AG09309 (cell line): Measurements from ENCODE around the gene OR2D2.

Experiments used
- DNase-seq: peaks from one replicate; pipeline ENCODE4 v3.0.0-alpha.2; 2010; ENCODE audit warnings: low read depth
- H3K4me3 ChIP-seq: 2 replicates; pipeline ENCODE4 v1.5.1; 2011; ENCODE audit warnings: mild to moderate bottlenecking, low read depth, low read length, moderate library complexity; ENCODE audit not compliant: control insufficient read depth
- CTCF ChIP-seq: IDR thresholded peaks from 2 replicates; pipeline ENCODE4 v1.5.1; 2011; ENCODE audit warnings: mild to moderate bottlenecking, low read depth, low read length, inconsistent platforms; ENCODE audit not compliant: insufficient read depth, control insufficient read depth; ENCODE audit errors: missing control alignments

The OR2D2 gene

GRCh38 chr11:6926208-6927029 lies 34.1 kb upstream of the OR2D2 start, which contains the start of gene ZNF215:
Gene ZNF215, plus strand, starts transcription at chr11:6926426. Its CDS starts 5,847 bp downstream, at chr11:6932273.
- peak within 1 kb of the TSS; percentile 95 for H3K4me3 ChIP-seq
- DNase-seq = peak; percentile 40
- no peak for TF ChIP-seq CTCF

GRCh38 chr11:6925636-6926207 lies 33.4 kb upstream of the OR2D2 start:
- no peak for TF ChIP-seq CTCF
- DNase-seq = no peak
- H3K4me3 ChIP-seq = peak overlapping the region; percentile 95

- TF ChIP-seq CTCF = no peak
- no peak for DNase-seq
- no peak overlapping the region for H3K4me3 ChIP-seq
Measured at GRCh38 chr11:6925007-6925577, 32.8 kb upstream of the OR2D2 start.

- no peak for DNase-seq
- H3K4me3 ChIP-seq = no peak within 1 kb of the TSS
- TF ChIP-seq CTCF = no peak
Measured at GRCh38 chr11:6920702-6921101, 28.4 kb upstream of the OR2D2 start, which contains the start of gene OR2D3. Gene OR2D3, plus strand, starts transcription at chr11:6921002. Its CDS starts 0 bp downstream, at chr11:6921002.

- TF ChIP-seq CTCF = no peak
- H3K4me3 ChIP-seq = no peak overlapping the region
- DNase-seq = no peak
Measured at GRCh38 chr11:6919698-6920097, 27.4 kb upstream of the OR2D2 start.

- no peak overlapping the region for H3K4me3 ChIP-seq
- no peak for DNase-seq
- TF ChIP-seq CTCF = no peak
Measured at GRCh38 chr11:6911948-6912347, 19.6 kb upstream of the OR2D2 start.
